Stimulated activated CD8-positive, alpha-beta memory T cell treated with anti-CD3 and anti-CD28 coated beads, Interleukin-4, amount 100 ng/mL, for 4 hours (primary cell): ENCODE measurements around the gene KCNH1.

Experiments
- DNase-seq, 2 donors: peaks; one replicate each; pipeline ENCODE4 v3.0.0-alpha.2; 2020; ENCODE audit warnings: low read depth in 2 of 2, low spot score in 1 of 2

Gene KCNH1

DNA sequence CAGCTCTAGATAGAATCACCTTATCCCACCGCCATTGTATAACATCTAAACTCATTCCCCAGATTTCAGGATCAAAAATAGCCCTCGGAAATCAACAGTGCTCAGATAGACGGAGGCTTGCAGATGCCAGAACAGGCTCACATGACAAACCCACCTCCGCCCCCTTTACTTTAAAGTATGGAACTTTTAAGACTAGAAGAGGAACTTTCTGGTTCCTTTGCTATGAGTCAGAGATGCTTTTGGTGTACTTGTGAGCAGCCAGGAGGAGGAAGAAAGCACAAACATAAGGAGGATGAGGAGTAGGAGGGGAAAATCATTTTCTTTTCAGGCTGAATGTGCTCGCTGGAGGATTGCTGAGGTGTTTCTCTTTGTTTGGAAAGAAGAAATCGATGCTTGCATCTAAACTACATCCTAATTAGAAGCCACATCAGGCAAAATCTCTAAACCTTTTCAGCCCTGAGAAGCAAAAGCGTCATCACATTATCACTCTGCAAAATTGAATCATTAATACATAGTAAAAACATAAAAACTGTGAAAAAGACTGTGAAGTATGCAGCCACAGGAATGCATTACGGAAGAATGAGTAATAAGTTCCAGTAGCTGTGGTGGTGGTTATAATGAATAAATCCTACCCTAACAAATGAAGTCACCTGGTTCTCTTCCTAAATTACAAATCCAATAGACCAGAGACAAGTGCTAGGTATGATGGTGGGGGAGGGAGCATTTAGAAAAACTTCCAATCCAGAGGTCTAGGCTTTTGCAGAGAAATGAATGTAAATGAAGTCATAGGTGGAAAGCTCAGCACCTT, 251.3 kb downstream of the KCNH1 start:
- no peak for DNase-seq

GRCh38 chr1:210878564-210878963, 255.4 kb downstream of the KCNH1 start:
- no peak for DNase-seq

DNA sequence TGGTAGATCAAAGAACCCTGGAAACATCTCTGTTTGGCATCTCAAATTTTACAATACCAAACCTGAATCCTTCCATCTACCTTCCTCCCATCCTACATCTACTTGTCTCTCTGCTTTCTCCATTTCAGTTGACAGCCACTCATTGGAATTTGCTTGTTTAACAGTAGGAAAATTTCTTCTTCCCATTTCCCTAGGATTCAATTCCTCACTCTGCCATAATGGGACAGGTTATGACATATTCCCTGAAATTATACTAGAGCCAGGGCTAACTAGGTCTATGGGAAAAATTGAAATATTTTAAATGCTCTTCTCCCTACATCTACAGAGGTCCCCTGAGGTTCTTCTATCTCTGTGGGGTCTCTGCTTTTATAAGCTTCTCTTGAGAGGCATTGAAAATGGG, 257.7 kb downstream of the KCNH1 start:
- no peak for DNase-seq

DNA sequence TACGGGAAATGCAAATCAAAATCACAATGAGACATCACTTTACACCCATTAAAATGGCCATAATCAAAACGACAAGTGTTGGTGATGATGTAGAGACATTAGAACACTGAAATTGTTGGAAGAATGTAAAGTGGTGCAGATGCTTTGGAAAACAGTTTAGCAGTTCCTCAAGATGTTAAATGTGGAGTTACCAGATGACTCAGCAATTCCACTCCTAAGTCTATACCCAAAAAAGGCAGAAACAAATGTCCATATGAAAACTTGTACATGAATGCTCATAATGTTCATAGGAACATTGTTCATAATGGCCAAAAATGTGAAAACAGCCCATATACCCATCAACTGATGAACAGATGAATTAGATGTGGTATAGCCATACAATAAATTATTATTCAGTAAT, 267.4 kb downstream of the KCNH1 start:
- DNase-seq = no peak

GRCh38 chr1:210857705-210858104, 276.2 kb downstream of the KCNH1 start:
- no peak for DNase-seq

DNA sequence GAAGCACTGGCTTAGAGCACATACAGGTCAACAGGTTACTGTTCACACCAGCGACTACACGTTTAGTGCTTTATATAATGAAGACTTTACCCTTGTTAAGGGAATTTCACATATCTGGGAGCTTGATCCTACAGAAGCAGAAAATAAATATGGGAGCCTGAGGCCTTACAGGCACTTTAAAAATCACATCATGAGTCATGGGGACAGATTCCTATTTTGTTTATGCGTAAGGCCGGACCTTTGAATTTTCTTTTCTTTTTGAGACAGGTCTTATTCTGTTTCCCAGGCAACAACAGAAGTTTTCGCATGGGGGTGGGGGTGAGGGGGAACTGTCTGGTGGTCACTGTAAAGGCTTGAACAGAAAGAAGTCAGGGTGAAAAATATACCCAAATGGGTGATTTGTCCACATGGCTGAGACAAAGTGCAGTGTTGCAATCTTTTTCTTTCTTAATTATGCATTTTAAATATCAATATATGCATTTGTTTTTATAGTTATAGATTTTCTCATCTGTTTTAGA, 276.7 kb downstream of the KCNH1 start:
- DNase-seq = no peak

- no peak for DNase-seq
These were observed 278.5 kb downstream of the KCNH1 start for GRCh38 chr1:210855440-210855839.

DNA sequence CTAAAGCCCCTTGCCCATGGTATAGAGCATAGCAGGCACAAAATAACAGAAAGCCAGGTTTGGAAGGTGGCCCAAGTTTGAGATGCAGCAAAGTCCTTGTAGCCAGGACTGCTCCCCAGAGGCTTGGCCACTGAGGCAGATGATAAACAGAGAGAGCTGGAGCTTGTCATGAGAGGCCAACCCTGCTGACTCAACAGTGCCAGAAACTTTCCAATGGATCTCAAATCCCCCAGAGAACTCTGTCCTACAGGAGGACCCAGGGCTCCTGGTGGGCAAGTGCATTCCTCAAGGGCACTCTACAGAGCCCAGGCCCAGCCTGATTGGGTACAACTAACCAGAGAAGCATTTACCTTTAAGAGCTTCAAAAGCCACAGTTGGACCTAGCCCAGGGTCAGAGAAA, 280.7 kb downstream of the KCNH1 start:
- no peak for DNase-seq

GRCh38 chr1:210850556-210850955, 283.4 kb downstream of the KCNH1 start:
- no peak for DNase-seq

- DNase-seq = no peak
These were observed 285.5 kb downstream of the KCNH1 start for GRCh38 chr1:210848474-210848873.

GRCh38 chr1:210841926-210842625, 291.9 kb downstream of the KCNH1 start:
- DNase-seq = no peak

DNA sequence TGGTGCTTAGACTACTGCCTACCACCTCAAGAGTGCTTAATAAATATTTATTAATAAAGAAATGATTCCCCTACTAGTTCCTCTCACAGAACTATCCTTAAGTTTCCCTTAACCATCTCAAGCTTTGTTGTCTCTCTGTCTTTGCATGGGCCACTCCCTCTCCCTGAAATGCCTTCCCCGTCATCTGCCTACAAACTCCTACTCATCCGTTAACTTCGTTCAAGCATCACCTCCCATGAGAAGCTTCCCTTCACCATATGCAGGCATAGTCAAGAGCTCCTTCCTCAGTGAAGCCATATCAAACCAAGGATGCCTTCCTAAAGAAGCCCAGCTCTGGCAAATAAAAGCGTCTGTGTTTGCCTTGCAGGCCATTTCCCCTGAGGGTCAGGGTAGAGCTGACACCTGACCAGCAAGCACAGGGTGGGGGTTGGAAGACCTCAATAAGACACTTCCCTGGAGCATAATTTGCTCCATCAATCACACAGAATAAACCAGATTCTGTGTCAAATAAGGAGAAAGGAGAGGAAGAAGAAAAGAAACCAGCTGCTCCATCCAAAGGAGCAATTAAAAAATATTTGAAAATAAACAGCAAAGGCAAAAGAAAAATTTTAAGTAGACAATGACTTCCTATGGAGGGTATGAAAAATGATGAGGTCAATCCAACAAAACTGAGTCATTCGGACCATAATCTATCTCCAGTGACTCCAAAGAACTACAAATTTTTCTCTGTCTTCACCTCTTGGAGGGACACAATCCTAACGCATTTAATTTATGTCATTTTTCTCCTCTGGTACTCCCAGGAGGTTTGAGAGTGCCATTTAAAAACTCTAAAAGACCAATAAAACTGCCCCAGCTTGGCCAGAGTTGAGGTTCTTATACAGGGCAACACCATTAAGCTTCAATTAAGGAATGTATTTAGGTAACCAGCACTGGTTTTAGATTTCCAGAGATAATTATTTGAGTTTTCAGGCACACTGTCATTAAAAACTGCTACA, 303.6 kb downstream of the KCNH1 start:
- no peak for DNase-seq

DNA sequence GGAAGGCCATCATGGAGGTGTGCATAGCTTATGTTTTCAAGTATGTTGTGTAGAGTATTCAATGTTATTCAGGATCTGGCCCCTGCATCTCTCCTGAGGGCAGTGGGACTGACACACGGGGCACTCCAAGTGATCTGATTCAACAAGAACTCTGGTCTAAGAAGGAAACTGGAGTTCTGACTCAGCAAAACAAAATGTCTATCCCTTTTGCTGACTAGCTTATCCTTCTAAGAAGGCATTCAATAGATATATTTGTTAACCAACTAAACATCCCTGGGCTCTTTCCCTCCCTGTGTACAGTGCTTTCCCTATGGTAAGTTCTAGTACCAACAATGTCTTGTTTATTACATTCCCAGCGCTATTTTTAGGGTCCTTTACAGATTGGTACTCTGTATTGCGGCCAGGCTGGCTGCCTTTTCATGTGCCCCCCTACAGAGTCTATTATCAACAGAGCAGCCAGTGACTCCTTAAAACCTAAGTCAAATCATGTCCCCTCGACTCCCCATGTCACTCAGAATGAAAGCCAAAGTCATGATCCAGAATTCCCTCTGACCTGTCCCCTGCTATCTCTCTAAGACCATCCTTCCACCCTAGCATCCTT, 304.9 kb downstream of the KCNH1 start:
- DNase-seq = no peak

- no peak for DNase-seq
These were observed 306.5 kb downstream of the KCNH1 start for GRCh38 chr1:210827481-210827880.

GRCh38 chr1:210826686-210827085, 307.3 kb downstream of the KCNH1 start:
- DNase-seq = no peak

DNA sequence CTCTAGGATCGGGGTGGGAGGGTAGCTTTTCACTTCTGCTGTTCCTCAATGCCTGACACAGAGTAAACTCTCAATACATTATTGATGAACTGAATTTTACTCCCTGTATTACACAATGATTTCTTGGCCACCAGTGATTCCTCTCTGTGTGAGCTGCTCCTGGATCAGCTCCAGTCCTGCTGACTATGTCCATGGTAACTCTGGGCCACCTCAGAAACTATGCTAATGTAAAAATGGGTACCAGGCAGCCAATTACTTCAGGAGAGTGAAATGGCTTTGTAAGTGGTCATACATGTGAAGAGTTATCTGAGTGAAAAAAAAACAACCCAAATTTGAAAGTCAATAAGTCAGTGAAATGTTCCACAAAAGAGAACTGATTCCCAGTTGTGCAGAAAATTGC, 311.0 kb downstream of the KCNH1 start:
- DNase-seq = no peak

DNA sequence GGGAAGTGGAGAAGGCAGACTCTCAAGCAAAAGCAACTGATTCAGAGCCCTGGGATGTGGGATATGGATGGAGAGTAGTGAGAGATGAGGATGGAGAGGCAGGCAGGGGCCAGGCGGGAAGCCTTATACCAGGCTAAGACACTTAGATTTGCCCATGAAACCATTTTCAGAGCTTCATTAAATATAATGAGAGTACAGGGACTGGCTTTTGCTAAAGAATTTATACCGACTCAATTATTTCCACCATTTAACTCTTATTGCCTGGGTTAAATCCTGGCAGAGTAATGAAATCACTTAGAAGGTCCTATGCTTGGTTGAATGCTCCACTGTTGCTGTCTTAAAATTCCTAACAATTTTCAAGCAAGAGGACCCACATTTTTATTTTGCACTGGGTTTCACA, 311.7 kb downstream of the KCNH1 start:
- no peak for DNase-seq

- no peak for DNase-seq
These were observed 312.3 kb downstream of the KCNH1 start for GRCh38 chr1:210821615-210822014.

DNA sequence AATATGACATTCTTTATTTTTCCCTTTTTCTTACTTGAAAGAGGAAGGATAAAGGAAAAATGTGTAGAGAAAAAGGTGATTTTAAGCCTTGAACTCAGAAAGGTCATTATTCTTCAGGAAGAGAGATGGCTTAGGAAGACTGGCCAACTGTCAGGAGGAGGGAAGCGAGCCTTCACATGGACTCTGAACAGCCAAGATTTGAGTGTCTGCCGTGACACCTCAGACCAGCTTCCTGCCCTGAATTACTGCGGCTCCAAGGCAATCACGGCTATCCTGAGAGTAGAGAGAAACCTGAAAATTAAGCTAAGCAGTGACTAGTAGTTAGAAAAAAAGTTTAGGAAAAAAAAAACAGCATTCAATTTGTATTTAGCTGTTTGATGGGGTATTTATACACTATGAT, 314.7 kb downstream of the KCNH1 start:
- no peak for DNase-seq

- no peak for DNase-seq
These were observed 316.3 kb downstream of the KCNH1 start for GRCh38 chr1:210817385-210818275.
